Erythroblast (primary cell): ENCODE measurements around the gene ZNF628.

Source experiments
- GATA1 ChIP-seq: IDR thresholded peaks from 2 replicates; pipeline ENCODE4 v1.6.1; 2011; ENCODE audit warnings: low read depth, mild to moderate bottlenecking, control low read depth, low read length, moderate library complexity
- POLR2A ChIP-seq: IDR thresholded peaks from 2 replicates; pipeline ENCODE4 v1.6.1; 2011; ENCODE audit warnings: mild to moderate bottlenecking, low read length

- TF ChIP-seq POLR2A, result no peak
- no peak for TF ChIP-seq GATA1
Measured at GRCh38 chr19:55460670-55461258, 15.7 kb upstream of the ZNF628 start.
